OCI-M2 (cell line): ENCODE measurements around the gene DCLK1.
"Not testable (repeated sequence)": the region's sequence is repeated elsewhere in the genome, so short reads cannot be mapped to it uniquely, and the experiment has no call there.

Experiments used
- DNase-seq: peaks from one replicate; lab custom pipeline; 2025; ENCODE audit not compliant: unreplicated experiment; lab: John Stamatoyannopoulos, UW

Gene DCLK1

GRCh38 chr13:36088463-36088862 is 42.7 kb downstream of the DCLK1 start:
- DNase-seq, result no peak

- no peak for DNase-seq
These were observed 43.2 kb downstream of the DCLK1 start for GRCh38 chr13:36088001-36088400.

GRCh38 chr13:36086117-36086516 is 45.1 kb downstream of the DCLK1 start:
- DNase-seq, result no peak

GRCh38 chr13:36084131-36084530 is 47.1 kb downstream of the DCLK1 start:
- no peak for DNase-seq

GRCh38 chr13:36082806-36083205 is 48.4 kb downstream of the DCLK1 start:
- DNase-seq, result no peak

GRCh38 chr13:36082396-36082795 is 48.8 kb downstream of the DCLK1 start:
- DNase-seq, result no peak

- no peak for DNase-seq
These were observed 55.0 kb downstream of the DCLK1 start for GRCh38 chr13:36076211-36076610.

GRCh38 chr13:36074659-36075058 is 56.5 kb downstream of the DCLK1 start:
- DNase-seq, result no peak

- no peak for DNase-seq
These were observed 58.8 kb downstream of the DCLK1 start for GRCh38 chr13:36072152-36072935.

- not testable (repeated sequence) for DNase-seq
These were observed 60.5 kb downstream of the DCLK1 start for GRCh38 chr13:36070504-36071192.

- DNase-seq, result no peak
These were observed 61.3 kb downstream of the DCLK1 start for GRCh38 chr13:36069881-36070366.

- DNase-seq, result no peak
These were observed 62.2 kb downstream of the DCLK1 start for GRCh38 chr13:36068991-36069390.

GRCh38 chr13:36068566-36068965 is 62.6 kb downstream of the DCLK1 start:
- DNase-seq, result no peak

- DNase-seq, result no peak
These were observed 63.3 kb downstream of the DCLK1 start for GRCh38 chr13:36067746-36068381.

- DNase-seq, result no peak
These were observed 68.9 kb downstream of the DCLK1 start for GRCh38 chr13:36062249-36062648.

GRCh38 chr13:36061621-36062020 is 69.6 kb downstream of the DCLK1 start:
- no peak for DNase-seq

- no peak for DNase-seq
These were observed 70.1 kb downstream of the DCLK1 start for GRCh38 chr13:36061054-36061453.

GRCh38 chr13:36059321-36059720 is 71.9 kb downstream of the DCLK1 start:
- no peak for DNase-seq

GRCh38 chr13:36058116-36058515 is 73.1 kb downstream of the DCLK1 start:
- DNase-seq, result no peak

GRCh38 chr13:36057547-36057946 is 73.6 kb downstream of the DCLK1 start:
- no peak for DNase-seq

GRCh38 chr13:36057041-36057440 is 74.1 kb downstream of the DCLK1 start:
- no peak for DNase-seq

GRCh38 chr13:36055366-36055765 is 75.8 kb downstream of the DCLK1 start:
- no peak for DNase-seq
